Ammon's horn (tissue), 1 donor: ENCODE data around the gene P2RY8.
"Not testable (repeated sequence)": the region's sequence is repeated elsewhere in the genome, so short reads cannot be mapped to it uniquely, and the experiment has no call there.

Source experiments
- DNase-seq: peaks from one replicate; pipeline ENCODE4 v3.0.0-alpha.2; 2016; ENCODE audit warnings: low spot score

Gene P2RY8

DNA sequence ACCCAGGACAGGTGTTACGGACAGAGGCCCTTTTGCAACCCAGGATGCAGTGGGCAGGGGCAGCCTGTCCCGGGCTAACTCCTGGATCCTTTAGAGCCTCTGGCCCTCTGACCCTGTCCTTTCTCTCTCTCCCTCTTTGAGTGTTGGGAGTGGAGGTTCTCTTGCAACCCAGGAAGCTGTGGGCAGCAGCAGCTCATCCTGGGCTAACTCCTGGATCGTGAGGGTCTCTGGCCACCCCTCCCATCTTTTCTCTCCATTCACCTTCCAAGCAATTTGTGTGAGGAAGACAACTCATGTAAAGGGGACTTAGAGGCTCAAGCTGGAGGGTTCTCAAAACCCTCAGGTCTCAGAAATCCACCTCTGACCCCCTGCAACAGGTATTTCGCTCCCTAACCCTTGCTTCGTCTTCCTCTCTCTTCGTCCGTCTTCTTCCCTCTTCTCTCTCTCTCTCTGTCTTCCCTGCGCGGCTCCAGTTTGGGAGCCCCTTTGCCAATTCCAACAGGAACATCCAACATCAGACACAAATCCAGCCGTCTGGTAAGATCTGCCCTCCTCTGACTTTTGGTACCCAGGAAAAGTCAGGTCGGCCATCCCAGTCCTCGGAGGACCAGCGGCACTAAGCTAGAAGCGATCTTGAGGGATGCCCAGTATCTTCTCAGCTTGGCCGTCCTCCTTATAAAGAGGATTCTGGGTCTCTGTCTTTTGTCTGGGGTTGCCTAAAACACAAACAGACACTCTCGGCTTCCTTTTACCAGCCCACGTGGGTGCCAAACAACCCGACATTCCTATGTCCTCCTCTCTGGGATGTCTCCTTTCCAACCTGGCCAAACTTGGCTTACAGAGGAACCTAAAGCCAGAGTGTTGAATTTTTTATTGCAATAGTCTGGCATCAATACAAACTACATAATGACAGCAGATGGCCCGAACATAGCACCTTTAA is 92.2 kb downstream of the P2RY8 start:
- DNase-seq, result no peak

DNA sequence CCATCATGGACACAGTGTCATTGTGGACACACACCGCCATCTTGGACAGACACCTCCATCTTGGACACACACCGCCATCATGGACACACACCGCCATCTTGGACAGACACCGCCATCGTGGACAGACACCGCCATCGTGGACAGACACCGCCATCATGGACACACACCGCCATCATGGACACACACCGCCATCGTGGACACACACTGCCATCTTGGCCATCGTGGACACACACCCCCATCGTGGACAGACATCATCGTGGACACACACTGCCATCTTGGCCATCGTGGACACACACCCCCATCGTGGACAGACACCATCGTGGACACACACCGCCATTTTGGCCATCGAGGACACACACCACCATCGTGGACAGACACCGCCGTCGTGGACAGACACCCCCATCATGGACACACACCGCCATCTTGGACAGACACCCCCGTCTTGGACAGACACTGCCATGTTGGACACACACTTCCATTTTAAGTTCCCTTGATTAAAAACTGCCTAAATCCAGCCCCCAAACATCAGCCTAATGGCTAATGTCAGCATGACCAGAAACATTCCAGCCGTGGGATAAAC is 93.4 kb downstream of the P2RY8 start:
- no peak for DNase-seq

DNA sequence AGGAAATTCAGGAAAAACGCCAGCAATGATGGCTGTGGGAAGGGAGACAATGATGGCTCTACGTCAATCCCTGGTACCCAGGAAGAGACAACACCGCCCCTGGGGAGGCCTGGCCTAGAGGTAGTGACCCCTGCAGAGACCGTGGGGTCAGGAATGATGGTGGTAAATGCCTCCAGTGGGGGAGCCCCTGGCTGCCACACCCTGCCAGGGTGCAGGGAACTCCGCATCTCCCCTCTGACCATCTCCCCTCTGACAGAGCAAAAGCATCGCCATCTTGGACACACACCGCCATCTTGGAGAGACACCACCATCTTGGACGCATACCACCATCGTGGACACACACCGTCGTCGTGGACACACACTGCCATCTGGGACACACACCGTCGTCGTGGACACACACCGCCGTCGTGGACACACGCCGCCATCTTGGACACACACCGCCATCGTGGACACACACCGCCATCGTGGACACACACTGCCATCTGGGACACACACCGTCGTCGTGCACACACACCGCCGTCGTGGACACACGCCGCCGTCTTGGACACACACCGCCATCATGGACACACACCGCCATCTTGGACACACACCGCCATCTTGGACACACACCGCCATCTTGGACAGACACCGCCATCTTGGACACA is 94.1 kb downstream of the P2RY8 start:
- DNase-seq, result no peak

DNA sequence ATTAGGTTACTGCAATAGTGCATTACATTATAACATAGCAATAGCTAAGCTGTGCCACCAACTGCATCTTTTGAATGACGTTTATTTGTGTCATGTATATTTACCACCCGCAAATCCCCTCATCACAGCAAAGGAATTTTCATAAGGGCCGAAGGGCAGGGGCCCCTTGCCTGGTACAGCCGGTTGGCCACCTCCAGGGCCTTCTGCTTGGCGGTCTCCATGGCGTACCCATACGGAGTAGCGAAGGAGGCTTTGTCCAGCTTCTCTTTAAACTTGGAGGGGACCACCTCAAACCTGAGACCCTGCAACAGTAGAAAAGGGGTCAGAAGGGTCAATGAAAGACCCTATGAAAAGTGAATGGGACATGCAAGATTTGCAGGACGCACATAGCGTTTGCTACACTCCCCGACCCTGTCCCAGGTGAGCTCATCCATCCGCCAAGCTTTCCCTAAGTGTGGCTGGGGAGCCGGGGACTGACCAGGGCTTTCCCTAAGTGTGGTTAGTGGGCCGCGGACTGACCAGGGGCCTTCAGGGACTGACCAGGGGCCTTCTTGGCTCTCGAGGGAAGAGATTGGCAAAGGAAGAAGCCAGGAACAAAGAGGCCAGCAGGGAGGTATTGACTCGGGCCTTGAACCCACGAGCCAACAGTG is 94.8 kb downstream of the P2RY8 start:
- DNase-seq, result no peak

DNA sequence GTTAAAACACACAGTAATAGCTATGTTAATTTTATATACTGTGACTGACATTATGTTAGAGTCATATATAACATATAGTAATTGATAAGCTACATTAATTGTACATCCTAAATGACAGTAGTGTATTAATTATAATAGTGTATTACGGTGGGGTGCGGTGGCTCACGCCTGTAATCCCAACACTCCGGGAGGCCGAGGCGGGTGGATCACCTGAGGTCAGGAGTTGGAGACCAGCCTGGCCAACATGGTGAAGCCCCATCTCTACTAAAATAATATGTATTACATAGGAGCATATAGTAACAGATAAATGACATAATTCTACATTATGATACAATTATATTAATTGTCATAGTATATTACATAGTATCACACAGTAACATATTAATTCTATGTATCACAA is 96.5 kb downstream of the P2RY8 start:
- no peak for DNase-seq

DNA sequence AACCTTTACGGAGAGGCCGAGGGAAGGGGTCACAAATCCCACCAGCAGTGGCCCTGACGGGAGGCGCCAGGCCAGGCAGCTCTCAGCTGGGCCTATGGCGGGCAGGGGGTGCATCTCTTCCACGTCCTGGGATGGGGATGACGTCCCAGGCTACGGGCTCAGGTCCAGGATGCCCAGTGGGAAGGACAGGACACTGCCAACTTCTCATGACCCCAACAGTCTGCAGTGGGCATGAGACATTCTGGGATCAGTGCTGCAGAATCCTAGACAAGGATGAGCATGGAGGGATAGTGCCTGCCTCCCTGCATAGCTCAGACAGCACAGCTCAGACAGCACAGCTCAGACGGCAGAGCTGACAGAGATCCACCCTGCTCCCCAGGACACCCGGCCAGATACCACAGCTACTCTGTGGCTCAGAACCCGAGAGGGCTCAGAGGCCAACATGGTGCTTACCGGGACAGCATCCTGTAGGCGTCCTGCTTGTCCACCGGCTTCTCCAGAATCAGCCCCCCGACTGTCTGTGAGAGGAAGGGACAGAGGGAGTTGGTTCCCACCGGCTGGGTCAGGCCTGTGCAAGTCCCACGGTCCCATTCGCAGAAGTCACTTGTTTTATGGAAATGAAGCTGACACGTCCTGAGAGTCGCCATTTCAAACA is 101.6 kb downstream of the P2RY8 start:
- DNase-seq, result no peak

DNA sequence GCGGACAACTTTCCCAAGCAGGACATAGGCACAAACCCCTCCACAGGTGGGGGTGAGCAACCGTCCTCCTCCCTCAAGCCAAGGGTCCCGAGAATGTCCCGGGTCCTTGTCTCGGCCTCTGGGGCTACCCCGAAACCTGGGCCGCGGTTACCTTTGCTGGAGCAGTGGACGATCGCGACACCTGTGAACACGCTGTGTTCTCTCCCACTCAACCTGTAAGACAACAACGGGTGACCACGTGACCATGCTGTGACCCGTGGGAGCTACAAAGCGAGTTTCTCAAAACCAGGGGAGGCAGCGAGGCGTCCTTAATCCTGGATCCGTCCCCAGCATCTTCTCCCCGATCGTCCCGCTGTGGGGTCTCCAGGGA is 102.1 kb downstream of the P2RY8 start:
- DNase-seq, result no peak

DNA sequence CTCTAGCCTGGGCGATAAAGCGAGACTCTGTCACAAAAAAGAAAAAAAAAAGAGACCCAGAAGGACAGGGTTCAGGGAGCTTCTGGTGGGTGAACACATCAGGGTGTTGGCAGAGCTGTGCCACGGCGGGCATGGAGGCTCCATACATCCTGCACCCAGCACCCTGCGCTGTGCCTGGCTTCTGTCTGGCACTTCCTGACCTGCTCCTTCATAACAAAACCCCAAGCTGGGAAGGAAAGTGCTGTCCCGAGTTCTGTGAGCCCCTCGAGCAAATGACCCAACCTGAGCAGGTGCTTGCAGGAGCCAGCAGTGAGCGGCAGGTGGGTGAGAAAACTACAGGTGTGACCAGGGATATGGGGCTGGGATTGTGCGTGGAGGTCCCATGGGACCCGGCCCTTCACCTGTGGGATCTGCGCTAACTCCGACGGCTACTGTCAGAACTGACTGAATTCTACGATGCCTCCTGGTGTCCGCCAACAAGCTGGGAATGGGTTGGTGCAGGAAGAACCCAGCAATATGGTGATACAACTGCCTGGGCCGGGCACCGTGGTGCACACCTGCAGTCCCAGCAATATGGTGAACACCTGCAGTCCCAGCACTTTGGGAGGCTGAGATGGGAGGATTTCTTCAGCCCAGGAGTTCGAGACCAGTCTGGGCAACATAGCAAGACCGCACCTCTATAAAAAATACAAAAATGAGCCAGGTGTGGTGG is 103.2 kb downstream of the P2RY8 start:
- no peak for DNase-seq

DNA sequence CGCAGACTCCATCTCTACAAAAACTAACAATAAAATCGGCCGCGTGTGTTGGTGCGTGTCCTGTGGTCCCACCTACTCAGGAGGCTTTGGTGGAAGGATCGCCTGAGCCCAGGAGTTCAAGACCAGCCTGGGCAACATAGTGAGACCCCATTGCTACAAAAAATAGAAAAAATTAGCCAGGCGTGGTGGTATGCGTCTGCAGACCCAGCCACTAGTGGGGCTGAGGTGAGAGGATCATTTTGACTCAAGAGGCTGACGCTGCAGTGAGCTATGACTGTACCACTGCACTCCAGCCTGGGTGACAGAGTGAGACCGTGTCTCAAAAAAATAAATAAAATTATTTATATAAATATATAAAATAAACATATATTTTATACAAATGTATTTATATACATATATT is 106.5 kb downstream of the P2RY8 start:
- no peak for DNase-seq

DNA sequence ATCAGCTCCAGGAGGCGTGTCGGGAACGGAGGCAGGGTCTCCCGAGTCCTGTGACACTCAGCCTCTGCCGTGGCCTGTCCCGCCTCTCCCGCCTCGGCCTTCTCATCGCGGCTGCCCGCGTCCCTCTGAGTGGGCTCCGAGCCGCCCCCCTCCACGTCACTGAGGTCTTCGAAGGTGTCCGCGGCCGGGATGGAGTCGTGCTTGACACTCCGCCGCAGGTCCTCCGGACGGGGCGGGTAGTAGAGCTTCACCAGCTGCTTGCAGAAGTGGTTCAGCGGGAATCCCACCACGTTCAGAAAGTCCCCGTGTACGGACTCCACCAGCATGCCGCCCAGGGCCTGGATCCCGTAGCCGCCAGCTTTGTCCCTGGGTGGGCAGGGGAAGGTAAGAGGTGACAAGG is 109.2 kb downstream of the P2RY8 start:
- no peak for DNase-seq

DNA sequence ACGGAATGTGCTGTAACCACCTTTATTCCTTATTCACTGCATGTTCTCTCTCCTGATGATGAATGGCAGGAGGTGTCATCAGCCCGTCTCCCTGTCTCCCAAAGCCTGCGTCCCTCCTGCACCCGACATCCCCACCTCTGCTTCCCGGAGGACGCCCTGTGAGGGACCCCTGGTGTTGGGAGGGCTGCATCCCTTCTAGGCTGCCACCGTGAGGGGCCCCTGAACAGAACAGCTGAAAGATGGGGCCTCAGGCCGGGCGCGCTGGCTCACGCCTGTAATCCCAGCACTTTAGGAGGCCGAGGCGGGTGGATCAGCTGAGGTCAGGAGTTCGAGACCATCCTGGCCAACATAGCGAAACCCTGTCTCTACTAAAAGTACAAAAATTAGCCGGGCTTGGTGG is 110.7 kb downstream of the P2RY8 start:
- not testable (repeated sequence) for DNase-seq

DNA sequence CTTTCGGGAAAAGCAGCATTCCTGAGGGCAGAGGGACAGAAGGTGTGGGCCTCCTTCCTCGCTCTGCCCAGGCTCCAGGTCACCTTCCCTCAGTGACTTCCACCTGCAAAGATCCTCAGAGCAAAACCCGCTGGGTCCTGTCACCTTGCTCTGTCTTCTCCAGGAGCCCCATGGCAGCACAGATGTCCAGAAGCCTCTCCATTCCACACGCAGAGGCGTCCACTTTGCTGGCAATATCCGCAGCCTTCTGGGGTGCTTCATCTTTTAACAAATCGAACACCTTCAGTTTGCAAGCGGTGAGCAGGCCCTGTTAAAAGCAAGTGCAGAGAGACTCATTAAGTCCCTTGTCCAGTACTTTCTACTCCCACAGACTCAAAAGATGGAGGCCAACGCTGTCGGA is 111.6 kb downstream of the P2RY8 start:
- no peak for DNase-seq

DNA sequence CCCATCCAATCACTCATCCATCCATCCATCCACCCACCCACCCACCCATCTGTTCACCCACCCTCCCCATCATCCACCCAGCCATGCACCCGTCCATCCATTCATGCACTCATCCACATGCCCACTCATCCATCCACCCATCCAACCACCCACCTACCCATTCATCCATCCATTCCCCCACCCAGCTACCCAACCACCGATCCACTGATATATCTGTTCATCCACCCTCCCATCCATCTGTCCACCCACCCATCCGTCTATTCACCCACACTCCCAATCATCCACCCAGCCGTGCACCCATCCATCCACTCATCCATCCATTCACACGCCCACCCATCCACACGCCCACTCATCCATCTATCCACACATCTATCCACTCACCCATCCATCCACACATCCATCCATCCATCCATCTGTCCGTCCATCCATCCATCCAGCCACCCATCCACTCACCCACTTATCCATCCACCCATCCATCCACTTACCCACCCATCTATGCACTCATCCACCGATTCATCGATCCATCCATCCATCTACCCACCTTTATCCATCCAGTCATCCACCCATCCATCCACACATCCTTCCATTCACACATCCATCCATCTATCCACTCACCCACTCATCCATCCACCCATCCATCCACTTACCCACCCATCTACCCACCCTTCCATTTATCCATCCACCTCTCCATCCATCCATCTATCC is 112.7 kb downstream of the P2RY8 start:
- DNase-seq, result no peak

DNA sequence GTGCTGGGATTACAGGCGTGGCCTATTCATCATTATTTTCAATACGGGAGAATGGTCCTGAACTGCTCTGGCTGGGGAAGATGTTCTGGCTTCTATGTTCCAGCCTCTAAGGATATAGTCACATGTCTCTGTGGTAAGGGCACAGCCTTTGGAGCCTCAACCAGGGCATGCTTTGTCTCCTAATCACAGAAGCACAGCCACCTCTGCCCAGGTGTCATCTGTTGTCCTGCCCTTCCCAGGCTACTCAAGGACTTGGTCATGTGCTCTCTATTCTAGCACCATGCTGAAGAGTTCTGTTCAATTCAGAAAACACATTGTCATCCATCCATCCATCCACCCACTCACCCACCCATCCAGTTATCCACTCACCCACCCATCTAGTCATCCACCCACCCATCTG is 113.8 kb downstream of the P2RY8 start:
- DNase-seq, result no peak

DNA sequence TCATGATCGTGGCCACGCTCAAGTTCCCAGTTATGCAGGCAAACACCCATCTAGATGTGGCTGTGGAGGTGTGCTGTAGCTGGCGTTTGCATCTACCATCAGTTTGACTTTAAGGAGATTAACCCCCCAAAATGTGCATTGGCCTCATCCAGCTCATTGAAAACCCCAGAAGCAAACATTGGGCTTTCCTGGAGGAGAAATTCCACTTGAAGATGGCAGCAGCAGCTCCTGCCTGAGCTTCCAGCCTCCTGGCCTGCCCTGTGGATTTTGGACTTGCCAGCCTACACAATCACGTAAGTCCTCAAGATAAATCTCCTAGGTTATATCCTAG is 114.9 kb downstream of the P2RY8 start:
- no peak for DNase-seq

DNA sequence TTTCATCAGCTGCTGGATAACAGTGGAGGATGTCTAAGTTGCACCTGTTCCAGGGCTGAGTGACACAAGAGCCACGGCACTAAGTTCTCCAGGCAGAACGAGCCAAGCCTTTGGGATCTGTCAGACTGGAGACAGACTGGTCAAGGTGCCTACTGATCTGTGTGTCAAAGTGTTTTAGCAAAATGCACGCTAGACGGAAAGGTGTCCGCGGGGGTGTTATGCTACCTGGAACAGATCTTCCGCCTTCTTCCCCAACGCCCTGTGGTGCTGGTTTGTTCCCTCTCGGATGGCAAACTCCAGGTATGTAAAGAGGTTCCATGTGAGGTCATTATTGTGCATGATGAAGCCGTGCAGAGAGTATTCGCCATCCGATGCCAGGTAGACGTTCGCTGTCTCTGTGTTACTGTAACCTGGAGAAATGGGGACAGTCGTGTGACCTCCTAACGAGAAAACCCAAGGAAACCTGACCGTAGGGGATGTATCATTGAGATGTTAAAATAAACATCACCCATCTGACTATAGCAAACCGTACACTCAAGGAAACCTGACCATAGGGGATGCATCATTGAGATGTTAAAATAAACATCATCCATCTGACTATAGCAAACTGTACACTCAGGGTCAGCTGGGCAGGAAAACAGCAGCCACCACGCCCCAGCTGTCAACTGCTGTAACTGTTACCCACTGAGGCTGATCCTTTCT is 115.4 kb downstream of the P2RY8 start:
- no peak for DNase-seq

DNA sequence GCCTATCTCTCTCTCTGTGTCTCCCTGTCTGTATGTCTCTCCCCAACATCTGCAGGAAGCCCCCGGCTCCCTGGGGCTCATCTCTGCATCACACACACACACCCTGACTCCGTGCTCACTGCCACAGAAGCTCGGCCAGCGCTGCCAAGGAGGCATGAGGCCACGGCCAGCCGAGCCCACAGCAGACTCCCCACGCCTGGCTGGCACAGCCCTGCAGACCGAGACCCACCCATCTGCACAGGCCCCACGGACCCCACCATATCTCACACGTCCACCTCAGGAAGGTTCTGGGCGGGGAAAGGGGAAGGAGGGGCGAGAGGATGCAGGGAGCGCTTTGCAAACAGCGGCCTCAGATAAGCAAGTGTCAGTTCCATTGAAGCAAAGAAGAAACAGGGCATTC is 116.6 kb downstream of the P2RY8 start:
- no peak for DNase-seq

DNA sequence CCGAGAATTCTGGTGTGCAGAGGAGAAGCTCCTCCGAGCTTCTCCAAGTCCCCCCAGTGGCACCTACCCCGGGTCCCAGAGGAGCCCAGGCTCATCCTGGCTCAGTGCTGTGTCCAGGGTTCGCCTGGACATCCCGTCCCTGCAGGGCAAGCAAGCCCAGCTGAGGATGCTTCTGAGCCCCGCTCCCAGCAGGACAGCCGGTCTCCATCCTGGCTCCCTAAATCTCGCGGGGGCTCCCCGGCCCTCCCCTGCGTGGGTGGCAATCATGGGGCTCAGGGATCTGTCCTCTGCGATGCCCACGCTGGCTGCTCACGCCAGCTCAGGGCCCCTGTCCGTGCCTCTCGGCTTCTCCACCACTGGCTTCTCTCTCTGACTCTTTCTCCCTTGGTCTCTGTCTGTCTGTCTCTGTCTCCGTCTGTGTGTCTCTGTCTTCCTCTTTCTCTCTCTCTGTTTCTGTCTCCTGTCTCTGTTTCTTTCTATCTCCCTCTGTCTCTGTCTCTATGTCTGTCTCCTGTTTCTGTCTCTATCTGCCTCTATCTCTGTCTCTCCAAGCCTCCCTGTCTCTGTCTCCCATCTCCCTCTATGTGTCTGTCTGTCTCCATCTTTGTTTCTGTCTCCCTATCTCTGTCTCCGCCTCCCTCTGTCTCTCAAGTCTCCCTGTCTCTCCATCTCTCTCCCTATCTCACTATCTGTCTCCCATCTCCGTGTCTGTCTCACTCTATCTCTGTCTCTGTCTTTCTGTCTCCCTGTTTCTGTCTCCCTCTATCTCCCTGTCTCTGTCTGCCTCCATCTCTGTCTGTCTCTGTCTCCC is 117.2 kb downstream of the P2RY8 start:
- no peak for DNase-seq

DNA sequence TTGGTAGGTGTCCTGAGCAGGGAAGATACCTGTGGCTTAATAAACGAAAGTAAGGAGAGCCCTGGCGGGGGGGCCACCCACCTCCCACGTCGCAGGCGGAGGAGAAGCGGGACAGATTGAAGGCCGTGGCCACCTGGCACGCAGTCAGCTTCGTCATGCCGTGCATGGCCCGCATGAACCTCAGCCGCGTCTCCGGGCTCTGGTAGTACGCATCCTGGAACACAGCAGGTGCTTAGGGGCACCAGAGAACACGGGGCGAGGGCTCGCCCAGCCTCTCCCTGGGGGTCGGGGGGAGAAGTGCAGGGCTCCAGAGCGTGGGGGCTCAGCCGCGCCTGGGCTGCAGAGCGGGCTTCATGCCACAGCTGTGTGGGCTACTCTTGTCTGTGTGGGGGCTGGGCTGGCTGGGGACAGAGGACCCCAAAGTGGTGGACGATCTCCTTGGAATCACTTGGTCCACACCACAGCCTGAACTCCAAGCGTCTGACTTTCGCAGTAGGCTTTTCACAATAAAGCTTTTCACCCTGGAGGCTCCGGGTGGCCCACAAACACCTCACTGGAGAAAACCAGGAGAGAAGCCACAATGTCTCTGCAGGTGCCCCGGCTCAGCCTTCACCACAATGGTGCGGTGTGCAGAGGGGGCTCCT is 118.0 kb downstream of the P2RY8 start:
- DNase-seq, result no peak
